Inflammatory macrophage (primary cell): ENCODE data around the gene CSNK1D.

Source experiments
- DNase-seq, 2 donors: peaks; one replicate each; pipeline ENCODE4 v3.0.0-alpha.2; 2020 to 2022

The CSNK1D gene

GRCh38 chr17:82294064-82294773 is 20.7 kb upstream of the CSNK1D start:
- DNase-seq = no peak

- peak; percentile 98 for DNase-seq
Measured at GRCh38 chr17:82292251-82293154, 19.0 kb upstream of the CSNK1D start.

- peak in 1 of 2 donors; percentile 20 for DNase-seq
Measured at GRCh38 chr17:82291582-82292250, 18.2 kb upstream of the CSNK1D start.

- DNase-seq = peak; percentile 63 to 70
Measured at GRCh38 chr17:82287868-82288801, 14.6 kb upstream of the CSNK1D start.

- no peak for DNase-seq
Measured at GRCh38 chr17:82287013-82287867, 13.7 kb upstream of the CSNK1D start.

- DNase-seq = no peak
Measured at GRCh38 chr17:82285141-82285540, 11.6 kb upstream of the CSNK1D start.

GRCh38 chr17:82283208-82283749 is 9.8 kb upstream of the CSNK1D start:
- peak; percentile 40 to 79 for DNase-seq

GRCh38 chr17:82282239-82283207 is 9.0 kb upstream of the CSNK1D start:
- no peak for DNase-seq

GRCh38 chr17:82281502-82282238 is 8.2 kb upstream of the CSNK1D start:
- peak; percentile 87 to 95 for DNase-seq

- no peak for DNase-seq
Measured at GRCh38 chr17:82281076-82281475, 7.6 kb upstream of the CSNK1D start.

GRCh38 chr17:82280537-82280936 is 7.0 kb upstream of the CSNK1D start:
- peak; percentile 22 to 63 for DNase-seq

GRCh38 chr17:82278786-82279391 is 5.4 kb upstream of the CSNK1D start:
- peak; percentile 88 to 90 for DNase-seq

- no peak for DNase-seq
Measured at GRCh38 chr17:82278308-82278707, 4.8 kb upstream of the CSNK1D start.

- no peak for DNase-seq
Measured at GRCh38 chr17:82277851-82278250, 4.4 kb upstream of the CSNK1D start.

GRCh38 chr17:82276938-82277337 is 3.4 kb upstream of the CSNK1D start:
- no peak for DNase-seq

GRCh38 chr17:82275326-82275725 is 1.8 kb upstream of the CSNK1D start:
- no peak for DNase-seq

- DNase-seq = no peak
Measured at GRCh38 chr17:82274134-82275020, 877 bp upstream of the CSNK1D start.
